Measurements from ENCODE around the gene TAF5L.

- no peak for TF ChIP-seq EZH2 (IDR thresholded peaks at IDR 0.05)
- no peak for TF ChIP-seq POLR2AphosphoS5 (IDR thresholded peaks at IDR 0.05; ENCODE audit: borderline replicate concordance, low read depth, low read length)
- no peak for TF ChIP-seq FOXP2 (optimal IDR thresholded peaks at IDR 0.05; ENCODE audit: control extremely low read depth, extremely low read length, insufficient read depth)
Observed at GRCh38 chr1:229645324-229645993, 19.5 kb upstream of the TAF5L start.

Measured in SK-N-MC (cell line).